Stimulated activated naive CD8-positive, alpha-beta T cell treated with anti-CD3 and anti-CD28 coated beads, Interleukin-15, amount 100 ng/mL, for 72 hours (primary cell): ENCODE data around the gene SERPINB2.
A peak's percentile ranks its signal among the peaks of the same experiment; 100 is the strongest.
"Not testable (repeated sequence)": the region's sequence is repeated elsewhere in the genome, so short reads cannot be mapped to it uniquely, and the experiment has no call there.

Source experiments
- ATAC-seq: fragments of 150-1000 bp; cut with Tn5 transposase; 2 replicates; pipeline ENCODE4 v1.10.0; 2021; ENCODE audit warnings: mild to moderate bottlenecking, moderate library complexity
- DNase-seq, 2 donors: peaks; one replicate each; pipeline ENCODE4 v3.0.0; 2021 to 2022
- H3K27ac Mint-ChIP-seq, 2 donors: one replicate each; pipeline ENCODE4 v1.8.0; 2022; ENCODE audit warnings: mild to moderate bottlenecking in 2 of 2, mixed read lengths in 2 of 2, moderate library complexity in 2 of 2
- H3K27me3 Mint-ChIP-seq: one replicate; pipeline ENCODE4 v1.8.0; 2022; ENCODE audit warnings: mixed read lengths
- H3K4me1 Mint-ChIP-seq: one replicate; pipeline ENCODE4 v1.8.0; 2022; ENCODE audit warnings: mild to moderate bottlenecking, mixed read lengths
- H3K4me3 Mint-ChIP-seq, 2 donors: one replicate each; pipeline ENCODE4 v1.8.0; 2022; ENCODE audit warnings: mild to moderate bottlenecking in 2 of 2, mixed read lengths in 2 of 2, moderate library complexity in 1 of 2
- H3K9me3 Mint-ChIP-seq, 2 donors: one replicate each; pipeline ENCODE4 v1.8.0; 2022; ENCODE audit warnings: mixed read lengths in 2 of 2

The SERPINB2 gene

GRCh38 chr18:63904694-63905093, 17.2 kb downstream of the SERPINB2 start:
- no peaks in the 10 kb centered on the region for H3K4me1 Mint-ChIP-seq
- no peak overlapping the region for H3K4me3 Mint-ChIP-seq
- peaks cover 10% of the 10 kb centered on the region for H3K27me3 Mint-ChIP-seq
- no peaks in the 10 kb centered on the region for H3K9me3 Mint-ChIP-seq
- no peak for ATAC-seq
- DNase-seq = no peak
- H3K27ac Mint-ChIP-seq = no peak overlapping the region

GRCh38 chr18:63905361-63905760, 17.9 kb downstream of the SERPINB2 start:
- Mint-ChIP-seq H3K27ac (no peak overlapping the region), H3K27me3 (peaks cover 10% of the 10 kb centered on the region), H3K4me1 (no peaks in the 10 kb centered on the region), H3K9me3 (no peaks in the 10 kb centered on the region), H3K4me3 (no peak overlapping the region)
- no peak for DNase-seq
- ATAC-seq = no peak

- Mint-ChIP-seq H3K27me3 (peaks cover 15% of the 10 kb centered on the region), H3K27ac (no peak overlapping the region), H3K9me3 (no peaks in the 10 kb centered on the region), H3K4me3 (no peak overlapping the region), H3K4me1 (no peaks in the 10 kb centered on the region)
- DNase-seq = no peak
- no peak for ATAC-seq
Observed at GRCh38 chr18:63906056-63906455, 18.6 kb downstream of the SERPINB2 start.

GRCh38 chr18:63907664-63908063, 20.2 kb downstream of the SERPINB2 start, which contains the start of gene SERPINB10:
TSS of gene SERPINB10 (plus strand) at chr18:63907958. CDS start at chr18:63915511, 7,553 bp downstream.
- Mint-ChIP-seq H3K27ac (peak within 1 kb of the TSS in 1 of 2 donors; percentile 42), H3K9me3 (no peaks in the 10 kb centered on the region), H3K4me1 (no peaks in the 10 kb centered on the region), H3K4me3 (peak within 1 kb of the TSS in 1 of 2 donors; percentile 49), H3K27me3 (peaks cover 25% of the 10 kb centered on the region)
- ATAC-seq = peak; percentile 50
- DNase-seq = no peak

GRCh38 chr18:63908858-63909257, 21.4 kb downstream of the SERPINB2 start:
- peak overlapping the region in 1 of 2 donors; percentile 34 for H3K27ac Mint-ChIP-seq
- peak overlapping the region in 1 of 2 donors; percentile 49 for H3K4me3 Mint-ChIP-seq
- no peaks in the 10 kb centered on the region for H3K4me1 Mint-ChIP-seq
- DNase-seq = no peak
- H3K27me3 Mint-ChIP-seq = peaks cover 34% of the 10 kb centered on the region
- ATAC-seq = peak; percentile 67
- H3K9me3 Mint-ChIP-seq = no peaks in the 10 kb centered on the region

- Mint-ChIP-seq H3K4me1 (no peaks in the 10 kb centered on the region), H3K27ac (no peak overlapping the region), H3K27me3 (peaks cover 44% of the 10 kb centered on the region), H3K4me3 (no peak overlapping the region), H3K9me3 (no peaks in the 10 kb centered on the region)
- no peak for DNase-seq
- ATAC-seq = peak; percentile 67
Observed at GRCh38 chr18:63909870-63910269, 22.4 kb downstream of the SERPINB2 start.

- Mint-ChIP-seq H3K27ac (peak overlapping the region in 1 of 2 donors; percentile 27), H3K9me3 (peaks cover 0 to 4% of the 10 kb centered on the region in 2 donors), H3K4me1 (no peaks in the 10 kb centered on the region), H3K4me3 (no peak overlapping the region), H3K27me3 (peaks cover 43% of the 10 kb centered on the region)
- ATAC-seq = no peak
- DNase-seq = no peak
Observed at GRCh38 chr18:63917817-63918216, 30.3 kb downstream of the SERPINB2 start.

- H3K4me1 Mint-ChIP-seq = no peaks in the 10 kb centered on the region
- no peak overlapping the region for H3K27ac Mint-ChIP-seq
- H3K27me3 Mint-ChIP-seq = peaks cover 54% of the 10 kb centered on the region
- no peak for ATAC-seq
- no peak for DNase-seq
- H3K9me3 Mint-ChIP-seq = peaks cover 0 to 4% of the 10 kb centered on the region in 2 donors
- no peak overlapping the region for H3K4me3 Mint-ChIP-seq
Observed at GRCh38 chr18:63922049-63922448, 34.5 kb downstream of the SERPINB2 start.

GRCh38 chr18:63924551-63924950, 37.0 kb downstream of the SERPINB2 start:
- peaks cover 0 to 4% of the 10 kb centered on the region in 2 donors for H3K9me3 Mint-ChIP-seq
- H3K4me1 Mint-ChIP-seq = no peaks in the 10 kb centered on the region
- DNase-seq (no peak), ATAC-seq (no peak)
- H3K27ac Mint-ChIP-seq = no peak overlapping the region
- H3K27me3 Mint-ChIP-seq = peaks cover 52% of the 10 kb centered on the region
- no peak overlapping the region for H3K4me3 Mint-ChIP-seq

GRCh38 chr18:63928331-63928730, 40.8 kb downstream of the SERPINB2 start:
- Mint-ChIP-seq H3K9me3 (no peaks in the 10 kb centered on the region), H3K27me3 (peaks cover 39% of the 10 kb centered on the region), H3K4me1 (no peaks in the 10 kb centered on the region), H3K4me3 (no peak overlapping the region), H3K27ac (no peak overlapping the region)
- DNase-seq = no peak
- no peak for ATAC-seq

GRCh38 chr18:63929369-63929768, 41.9 kb downstream of the SERPINB2 start:
- not testable (repeated sequence) for H3K4me1 Mint-ChIP-seq, ATAC-seq, H3K27ac Mint-ChIP-seq, DNase-seq, H3K9me3 Mint-ChIP-seq, H3K4me3 Mint-ChIP-seq
- H3K27me3 Mint-ChIP-seq = peaks cover 28% of the 10 kb centered on the region

GRCh38 chr18:63930773-63931354, 43.4 kb downstream of the SERPINB2 start:
- Mint-ChIP-seq H3K27me3 (peaks cover 14% of the 10 kb centered on the region), H3K4me3 (no peak overlapping the region), H3K4me1 (peaks cover under 1% of the 10 kb centered on the region), H3K27ac (no peak overlapping the region), H3K9me3 (no peaks in the 10 kb centered on the region)
- ATAC-seq (no peak), DNase-seq (no peak)

- Mint-ChIP-seq H3K27ac (peak overlapping the region; percentile 61 to 67), H3K4me1 (peaks cover 7% of the 10 kb centered on the region), H3K4me3 (peak overlapping the region; percentile 74 to 76), H3K27me3 (peaks cover 3% of the 10 kb centered on the region), H3K9me3 (no peaks in the 10 kb centered on the region)
- DNase-seq (peak; percentile 66 to 78), ATAC-seq (peak; percentile 97)
Observed at GRCh38 chr18:63936156-63936931, 48.8 kb downstream of the SERPINB2 start.

- H3K4me1 Mint-ChIP-seq = peaks cover 7% of the 10 kb centered on the region
- no peaks in the 10 kb centered on the region for H3K9me3 Mint-ChIP-seq
- no peak overlapping the region for H3K4me3 Mint-ChIP-seq
- H3K27ac Mint-ChIP-seq = no peak overlapping the region
- DNase-seq = no peak
- no peak for ATAC-seq
- peaks cover 9% of the 10 kb centered on the region for H3K27me3 Mint-ChIP-seq
Observed at GRCh38 chr18:63936932-63937393, 49.5 kb downstream of the SERPINB2 start.

- Mint-ChIP-seq H3K4me3 (no peak overlapping the region), H3K4me1 (peaks cover 7% of the 10 kb centered on the region), H3K27me3 (peaks cover 39% of the 10 kb centered on the region), H3K27ac (no peak overlapping the region), H3K9me3 (no peaks in the 10 kb centered on the region)
- ATAC-seq (no peak), DNase-seq (no peak)
Observed at GRCh38 chr18:63940008-63940407, 52.5 kb downstream of the SERPINB2 start.

GRCh38 chr18:63940543-63941050, 53.1 kb downstream of the SERPINB2 start:
- H3K9me3 Mint-ChIP-seq, ATAC-seq, H3K4me3 Mint-ChIP-seq, DNase-seq, H3K4me1 Mint-ChIP-seq, H3K27ac Mint-ChIP-seq: not testable (repeated sequence)
- peaks cover 39% of the 10 kb centered on the region for H3K27me3 Mint-ChIP-seq
